ENCODE data around the gene MAEA. TPM values are rescaled to one million over a fixed set of nuclear protein-coding genes. Genes with fewer than 3 reads are reported as not detected.

The MAEA gene
- polyA plus RNA-seq, 3 donors: 34.3 to 83.5 (median 37.7) TPM

DNA sequence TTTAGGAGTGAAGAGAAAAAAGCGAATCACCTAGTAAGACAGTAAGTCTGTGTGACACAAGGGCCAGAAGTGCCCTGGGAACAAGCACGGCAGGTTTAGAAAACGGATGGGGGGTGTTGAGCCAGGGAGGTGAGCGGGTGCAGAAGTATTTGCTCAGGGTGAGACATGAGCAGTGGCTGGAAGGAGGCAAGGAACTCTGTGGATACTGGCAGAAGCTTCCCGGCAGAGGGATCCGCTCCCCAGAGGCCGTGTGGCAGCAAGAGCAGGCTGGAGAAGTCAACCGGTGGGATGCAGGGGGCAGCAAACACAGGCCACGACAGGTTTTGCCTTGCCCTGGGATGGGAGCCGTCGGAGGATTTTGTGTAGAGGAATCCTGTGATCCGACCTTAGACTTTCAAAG is 55.0 kb downstream of the MAEA start:
- H3K27me3 Mint-ChIP-seq (ENCODE audit: low read depth in 3 of 3): peaks cover 0 to 2% (median 0%) of the 10 kb centered on the region in 3 donors
- Histone ChIP-seq H2AFZ (ENCODE audit: insufficient read depth, low read depth, low read length, poor library complexity, severe bottlenecking) (no peak overlapping the region), H3K9ac (ENCODE audit: insufficient read depth, low read length, poor library complexity, severe bottlenecking) (no peak overlapping the region), H3K36me3 (replicated peaks in 1 of 2; ENCODE audit: control insufficient read depth in 1 of 2, insufficient read depth in 2 of 2, low read length in 2 of 2) (peaks cover 20 to 26% of the 10 kb centered on the region in 2 donors), H3K4me1 (ENCODE audit: control insufficient read depth in 1 of 2, insufficient read depth in 2 of 2, low read length in 2 of 2) (peaks cover 20 to 29% of the 10 kb centered on the region in 2 donors), H3K4me2 (replicated peaks; ENCODE audit: extremely low read depth, low read length, poor library complexity, severe bottlenecking) (no peak overlapping the region), H3K27me3 (ENCODE audit: control insufficient read depth in 2 of 2, insufficient read depth in 2 of 2, low read length in 2 of 2) (no peaks in the 10 kb centered on the region), H4K20me1 (ENCODE audit: insufficient read depth, low read length) (no peaks in the 10 kb centered on the region), H3K9me3 (replicated peaks in 1 of 2; ENCODE audit: control insufficient read depth in 1 of 2, insufficient read depth in 1 of 2, low read length in 2 of 2) (peaks cover 5 to 21% of the 10 kb centered on the region in 2 donors), H3K4me3 (replicated peaks in 1 of 3; ENCODE audit: low read depth in 2 of 3, low read length in 3 of 3) (no peak overlapping the region), H3K27ac (ENCODE audit: low read depth in 1 of 2, low read length in 2 of 2) (no peak overlapping the region), H3K79me2 (ENCODE audit: insufficient read depth, low read length) (peaks cover 18% of the 10 kb centered on the region)
- TF ChIP-seq, protein P1, sequence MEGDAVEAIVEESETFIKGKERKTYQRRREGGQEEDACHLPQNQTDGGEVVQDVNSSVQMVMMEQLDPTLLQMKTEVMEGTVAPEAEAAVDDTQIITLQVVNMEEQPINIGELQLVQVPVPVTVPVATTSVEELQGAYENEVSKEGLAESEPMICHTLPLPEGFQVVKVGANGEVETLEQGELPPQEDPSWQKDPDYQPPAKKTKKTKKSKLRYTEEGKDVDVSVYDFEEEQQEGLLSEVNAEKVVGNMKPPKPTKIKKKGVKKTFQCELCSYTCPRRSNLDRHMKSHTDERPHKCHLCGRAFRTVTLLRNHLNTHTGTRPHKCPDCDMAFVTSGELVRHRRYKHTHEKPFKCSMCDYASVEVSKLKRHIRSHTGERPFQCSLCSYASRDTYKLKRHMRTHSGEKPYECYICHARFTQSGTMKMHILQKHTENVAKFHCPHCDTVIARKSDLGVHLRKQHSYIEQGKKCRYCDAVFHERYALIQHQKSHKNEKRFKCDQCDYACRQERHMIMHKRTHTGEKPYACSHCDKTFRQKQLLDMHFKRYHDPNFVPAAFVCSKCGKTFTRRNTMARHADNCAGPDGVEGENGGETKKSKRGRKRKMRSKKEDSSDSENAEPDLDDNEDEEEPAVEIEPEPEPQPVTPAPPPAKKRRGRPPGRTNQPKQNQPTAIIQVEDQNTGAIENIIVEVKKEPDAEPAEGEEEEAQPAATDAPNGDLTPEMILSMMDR (IDR thresholded peaks at IDR 0.05): no peak
- H3K36me3 Mint-ChIP-seq: peaks cover 22 to 47% of the 10 kb centered on the region in 2 donors
- WGBS (ENCODE audit: insufficient coverage): 94% methylated on average over 12 of the region's 12 CpGs
- peaks cover 3 to 16% (median 10%) of the 10 kb centered on the region in 7 donors for H3K9me3 Mint-ChIP-seq
- H3K4me1 Mint-ChIP-seq: peaks cover 30% of the 10 kb centered on the region
- peak overlapping the region in 1 of 2 donors; percentile 90 for H3K4me3 Mint-ChIP-seq
- H3K27ac Mint-ChIP-seq: peak overlapping the region in 2 of 7 donors; percentile 60 to 64
- intact Hi-C loops (cut with micrococcal nuclease): loop anchor here (5.0 to 10.0 kb wide), 5 partner anchors 332 to 660 kb away; partner anchors contain the start of genes FGFRL1 (in 1 of the 2), NELFA (in 1 of the 2), TACC3 (in 1 of the 2) and TMEM129 (in 1 of the 2)
- no peak for DNase-seq

- Mint-ChIP-seq H3K4me3 (peak overlapping the region; percentile 90 to 94), H3K27ac (peak overlapping the region; percentile 73 to 93 (median 90)), H3K9me3 (peaks cover 0 to 15% (median 5%) of the 10 kb centered on the region in 7 donors), H3K27me3 (ENCODE audit: low read depth in 3 of 3) (peaks cover 0 to 2% (median 0%) of the 10 kb centered on the region in 3 donors), H3K36me3 (peaks cover 21 to 46% of the 10 kb centered on the region in 2 donors), H3K4me1 (peaks cover 30% of the 10 kb centered on the region)
- no peaks in the 10 kb centered on the region for H3K27me3 ChIP-seq (ENCODE audit: control insufficient read depth in 2 of 2, insufficient read depth in 2 of 2, low read length in 2 of 2)
- H3K27ac ChIP-seq (ENCODE audit: low read depth in 1 of 2, low read length in 2 of 2): peak overlapping the region; percentile 55 to 89
- peaks cover 25% of the 10 kb centered on the region for H3K79me2 ChIP-seq (ENCODE audit: insufficient read depth, low read length)
- H3K9ac ChIP-seq (ENCODE audit: insufficient read depth, low read length, poor library complexity, severe bottlenecking): peak overlapping the region; percentile 97
- intact Hi-C loops (cut with micrococcal nuclease): loop anchor here (2.0 to 10.0 kb wide), 10 partner anchors 45 to 659 kb away; partner anchors contain the start of genes CTBP1 (in 2 of the 2), FGFRL1 (in 1 of the 2), MAEA (in 1 of the 2) and NELFA (in 1 of the 2)
- peak overlapping the region; percentile 59 to 86 (median 86) for H3K4me3 ChIP-seq (replicated peaks in 1 of 3; ENCODE audit: low read depth in 2 of 3, low read length in 3 of 3)
- under 1% methylated on average over 72 of the region's 76 CpGs for WGBS (ENCODE audit: insufficient coverage)
- H3K9me3 ChIP-seq (replicated peaks in 1 of 2; ENCODE audit: control insufficient read depth in 1 of 2, insufficient read depth in 1 of 2, low read length in 2 of 2): peaks cover 0 to 7% of the 10 kb centered on the region in 2 donors
- peak overlapping the region; percentile 84 for H2AFZ ChIP-seq (ENCODE audit: insufficient read depth, low read depth, low read length, poor library complexity, severe bottlenecking)
- TF ChIP-seq, protein P1 (IDR thresholded peaks at IDR 0.05): no peak
- no peaks in the 10 kb centered on the region for H4K20me1 ChIP-seq (ENCODE audit: insufficient read depth, low read length)
- H3K4me1 ChIP-seq (ENCODE audit: control insufficient read depth in 1 of 2, insufficient read depth in 2 of 2, low read length in 2 of 2): peaks cover 20 to 29% of the 10 kb centered on the region in 2 donors
- peaks cover 7 to 20% of the 10 kb centered on the region in 2 donors for H3K36me3 ChIP-seq (replicated peaks in 1 of 2; ENCODE audit: control insufficient read depth in 1 of 2, insufficient read depth in 2 of 2, low read length in 2 of 2)
- peak; percentile 13 to 52 (median 18) for DNase-seq
- H3K4me2 ChIP-seq (replicated peaks; ENCODE audit: extremely low read depth, low read length, poor library complexity, severe bottlenecking): peak overlapping the region; percentile 82
Observed at GRCh38 chr4:1345903-1346780, 56.5 kb downstream of the MAEA start.
